Hepatocyte (in vitro differentiated cells): ENCODE data around the gene PRKRA.

Source experiments
- EZH2 ChIP-seq: fragments of 200-600 bp; sonication (generic); IDR thresholded peaks from 2 replicates; pipeline ENCODE4 v1.6.1; 2016; ENCODE audit warnings: antibody characterized with exemption, mild to moderate bottlenecking, borderline replicate concordance
- EZH2phosphoT487 ChIP-seq: fragments of 200-600 bp; sonication (generic); IDR thresholded peaks from one replicate; pipeline ENCODE4 v1.6.1; 2018; ENCODE audit warnings: antibody characterized with exemption, mild to moderate bottlenecking, low read depth, moderate library complexity; ENCODE audit not compliant: unreplicated experiment, severe bottlenecking
- TF ChIP-seq, protein P1 (sequence below): fragments of 200-600 bp; sonication (generic); IDR thresholded peaks from 2 replicates; pipeline ENCODE4 v1.5.1; 2016; ENCODE audit warnings: antibody characterized with exemption, mild to moderate bottlenecking; ENCODE audit not compliant: poor library complexity

DNA sequence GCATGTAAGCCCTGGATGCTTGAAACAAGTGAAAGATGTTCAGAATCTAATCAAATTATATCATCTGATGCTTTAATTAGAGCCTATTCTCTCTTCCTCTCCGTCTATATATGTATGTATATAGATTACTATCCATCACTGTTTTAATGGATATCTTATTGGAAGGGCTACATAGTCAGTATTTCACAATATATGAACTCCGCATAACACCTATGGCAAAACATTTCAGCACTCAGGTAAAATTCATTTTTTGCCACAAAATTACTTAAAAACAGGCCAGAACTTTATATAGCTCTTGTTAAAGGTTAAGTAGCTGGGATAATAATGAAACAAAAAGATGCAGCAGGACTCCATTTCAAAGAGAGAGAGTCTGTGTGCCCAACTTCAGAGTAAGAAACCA is 1.4 kb upstream of the PRKRA start:
- TF ChIP-seq, protein P1, sequence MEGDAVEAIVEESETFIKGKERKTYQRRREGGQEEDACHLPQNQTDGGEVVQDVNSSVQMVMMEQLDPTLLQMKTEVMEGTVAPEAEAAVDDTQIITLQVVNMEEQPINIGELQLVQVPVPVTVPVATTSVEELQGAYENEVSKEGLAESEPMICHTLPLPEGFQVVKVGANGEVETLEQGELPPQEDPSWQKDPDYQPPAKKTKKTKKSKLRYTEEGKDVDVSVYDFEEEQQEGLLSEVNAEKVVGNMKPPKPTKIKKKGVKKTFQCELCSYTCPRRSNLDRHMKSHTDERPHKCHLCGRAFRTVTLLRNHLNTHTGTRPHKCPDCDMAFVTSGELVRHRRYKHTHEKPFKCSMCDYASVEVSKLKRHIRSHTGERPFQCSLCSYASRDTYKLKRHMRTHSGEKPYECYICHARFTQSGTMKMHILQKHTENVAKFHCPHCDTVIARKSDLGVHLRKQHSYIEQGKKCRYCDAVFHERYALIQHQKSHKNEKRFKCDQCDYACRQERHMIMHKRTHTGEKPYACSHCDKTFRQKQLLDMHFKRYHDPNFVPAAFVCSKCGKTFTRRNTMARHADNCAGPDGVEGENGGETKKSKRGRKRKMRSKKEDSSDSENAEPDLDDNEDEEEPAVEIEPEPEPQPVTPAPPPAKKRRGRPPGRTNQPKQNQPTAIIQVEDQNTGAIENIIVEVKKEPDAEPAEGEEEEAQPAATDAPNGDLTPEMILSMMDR: no peak
- no peak for TF ChIP-seq EZH2
- no peak for TF ChIP-seq EZH2phosphoT487
